Measurements from ENCODE around the gene SPIRE2.
"Not testable (repeated sequence)": the region's sequence is repeated elsewhere in the genome, so short reads cannot be mapped to it uniquely, and the experiment has no call there.

SPIRE2 gene

GRCh38 chr16:89862732-89863131 is 34.5 kb downstream of the SPIRE2 start:
- Histone ChIP-seq H3K9me3 (ENCODE audit: control insufficient read depth, insufficient read depth, low read length) (peaks cover 2% of the 10 kb centered on the region), H3K4me3 (ENCODE audit: low read depth, low read length) (no peak overlapping the region), H3K9ac (ENCODE audit: low read depth, low read length) (no peak overlapping the region), H3K36me3 (ENCODE audit: control insufficient read depth, insufficient read depth, low read length) (no peaks in the 10 kb centered on the region), H3K27me3 (ENCODE audit: control insufficient read depth, insufficient read depth, low read length) (no peaks in the 10 kb centered on the region), H3K4me1 (ENCODE audit: control insufficient read depth, insufficient read depth, low read length) (no peaks in the 10 kb centered on the region)

GRCh38 chr16:89863741-89864526 is 35.7 kb downstream of the SPIRE2 start:
- no peak overlapping the region for H3K9ac ChIP-seq (ENCODE audit: low read depth, low read length)
- H3K4me3 ChIP-seq (ENCODE audit: low read depth, low read length): no peak overlapping the region
- no peaks in the 10 kb centered on the region for H3K36me3 ChIP-seq (ENCODE audit: control insufficient read depth, insufficient read depth, low read length)
- H3K27me3 ChIP-seq (ENCODE audit: control insufficient read depth, insufficient read depth, low read length): no peaks in the 10 kb centered on the region
- H3K9me3 ChIP-seq (ENCODE audit: control insufficient read depth, insufficient read depth, low read length): peaks cover 6% of the 10 kb centered on the region
- H3K4me1 ChIP-seq (ENCODE audit: control insufficient read depth, insufficient read depth, low read length): no peaks in the 10 kb centered on the region

GRCh38 chr16:89864527-89864820 is 36.2 kb downstream of the SPIRE2 start:
- Histone ChIP-seq H3K36me3 (ENCODE audit: control insufficient read depth, insufficient read depth, low read length) (no peaks in the 10 kb centered on the region), H3K9ac (ENCODE audit: low read depth, low read length) (no peak overlapping the region), H3K27me3 (ENCODE audit: control insufficient read depth, insufficient read depth, low read length) (no peaks in the 10 kb centered on the region), H3K4me1 (ENCODE audit: control insufficient read depth, insufficient read depth, low read length) (no peaks in the 10 kb centered on the region), H3K4me3 (ENCODE audit: low read depth, low read length) (no peak overlapping the region), H3K9me3 (ENCODE audit: control insufficient read depth, insufficient read depth, low read length) (peaks cover 6% of the 10 kb centered on the region)

GRCh38 chr16:89867918-89868317 is 39.6 kb downstream of the SPIRE2 start:
- no peaks in the 10 kb centered on the region for H3K36me3 ChIP-seq (ENCODE audit: control insufficient read depth, insufficient read depth, low read length)

GRCh38 chr16:89869911-89870310 is 41.6 kb downstream of the SPIRE2 start:
- Histone ChIP-seq H3K27me3 (ENCODE audit: control insufficient read depth, insufficient read depth, low read length) (no peaks in the 10 kb centered on the region), H3K9ac (ENCODE audit: low read depth, low read length) (no peak overlapping the region), H3K4me1 (ENCODE audit: control insufficient read depth, insufficient read depth, low read length) (no peaks in the 10 kb centered on the region), H3K4me3 (ENCODE audit: low read depth, low read length) (no peak overlapping the region), H3K36me3 (ENCODE audit: control insufficient read depth, insufficient read depth, low read length) (peaks cover 3% of the 10 kb centered on the region), H3K9me3 (ENCODE audit: control insufficient read depth, insufficient read depth, low read length) (peaks cover 6% of the 10 kb centered on the region)

More at GRCh38 chr16:89867918-89868317, 39.6 kb downstream of the SPIRE2 start:
- Histone ChIP-seq H3K27me3 (ENCODE audit: control insufficient read depth, insufficient read depth, low read length) (no peaks in the 10 kb centered on the region), H3K9ac (ENCODE audit: low read depth, low read length) (no peak overlapping the region), H3K9me3 (ENCODE audit: control insufficient read depth, insufficient read depth, low read length) (peaks cover 6% of the 10 kb centered on the region), H3K4me3 (ENCODE audit: low read depth, low read length) (no peak overlapping the region), H3K4me1 (ENCODE audit: control insufficient read depth, insufficient read depth, low read length) (no peaks in the 10 kb centered on the region)

- Histone ChIP-seq H3K4me3 (ENCODE audit: low read depth, low read length) (no peak overlapping the region), H3K4me1 (ENCODE audit: control insufficient read depth, insufficient read depth, low read length) (no peaks in the 10 kb centered on the region), H3K36me3 (ENCODE audit: control insufficient read depth, insufficient read depth, low read length) (peaks cover 4% of the 10 kb centered on the region), H3K27me3 (ENCODE audit: control insufficient read depth, insufficient read depth, low read length) (no peaks in the 10 kb centered on the region), H3K9me3 (ENCODE audit: control insufficient read depth, insufficient read depth, low read length) (peaks cover 6% of the 10 kb centered on the region), H3K9ac (ENCODE audit: low read depth, low read length) (no peak overlapping the region)
Observed at GRCh38 chr16:89870440-89870839, 42.2 kb downstream of the SPIRE2 start.

GRCh38 chr16:89871895-89872294 is 43.6 kb downstream of the SPIRE2 start:
- H3K4me1 ChIP-seq (ENCODE audit: control insufficient read depth, insufficient read depth, low read length): no peaks in the 10 kb centered on the region
- H3K36me3 ChIP-seq (ENCODE audit: control insufficient read depth, insufficient read depth, low read length): peaks cover 4% of the 10 kb centered on the region
- no peaks in the 10 kb centered on the region for H3K27me3 ChIP-seq (ENCODE audit: control insufficient read depth, insufficient read depth, low read length)
- H3K9me3 ChIP-seq (ENCODE audit: control insufficient read depth, insufficient read depth, low read length): peaks cover 6% of the 10 kb centered on the region
- no peak overlapping the region for H3K4me3 ChIP-seq (ENCODE audit: low read depth, low read length)
- no peak overlapping the region for H3K9ac ChIP-seq (ENCODE audit: low read depth, low read length)

- peak within 1 kb of the TSS; percentile 89 for H3K9ac ChIP-seq (ENCODE audit: low read depth, low read length)
- H3K9me3 ChIP-seq (ENCODE audit: control insufficient read depth, insufficient read depth, low read length): no peaks in the 10 kb centered on the region
- peaks cover 4% of the 10 kb centered on the region for H3K36me3 ChIP-seq (ENCODE audit: control insufficient read depth, insufficient read depth, low read length)
- no peaks in the 10 kb centered on the region for H3K27me3 ChIP-seq (ENCODE audit: control insufficient read depth, insufficient read depth, low read length)
- peak within 1 kb of the TSS; percentile 88 for H3K4me3 ChIP-seq (ENCODE audit: low read depth, low read length)
- no peaks in the 10 kb centered on the region for H3K4me1 ChIP-seq (ENCODE audit: control insufficient read depth, insufficient read depth, low read length)
Observed at GRCh38 chr16:89873109-89873971, 45.1 kb downstream of the SPIRE2 start, which contains the start of gene TCF25. Gene TCF25, plus strand, starts transcription at chr16:89873592. Its CDS starts 76 bp downstream, at chr16:89873668.

- Histone ChIP-seq H3K27me3 (ENCODE audit: control insufficient read depth, insufficient read depth, low read length) (no peaks in the 10 kb centered on the region), H3K9me3 (ENCODE audit: control insufficient read depth, insufficient read depth, low read length) (no peaks in the 10 kb centered on the region), H3K4me1 (ENCODE audit: control insufficient read depth, insufficient read depth, low read length) (no peaks in the 10 kb centered on the region), H3K36me3 (ENCODE audit: control insufficient read depth, insufficient read depth, low read length) (peaks cover 8% of the 10 kb centered on the region), H3K9ac (ENCODE audit: low read depth, low read length) (peak overlapping the region; percentile 41), H3K4me3 (ENCODE audit: low read depth, low read length) (peak overlapping the region; percentile 88)
Observed at GRCh38 chr16:89873972-89874689, 45.9 kb downstream of the SPIRE2 start.

GRCh38 chr16:89879123-89879522 is 50.8 kb downstream of the SPIRE2 start:
- H3K4me3 ChIP-seq (ENCODE audit: low read depth, low read length); H3K9me3 ChIP-seq (ENCODE audit: control insufficient read depth, insufficient read depth, low read length); H3K27me3 ChIP-seq (ENCODE audit: control insufficient read depth, insufficient read depth, low read length); H3K4me1 ChIP-seq (ENCODE audit: control insufficient read depth, insufficient read depth, low read length); H3K9ac ChIP-seq (ENCODE audit: low read depth, low read length): not testable (repeated sequence)
- peaks cover 30% of the 10 kb centered on the region for H3K36me3 ChIP-seq (ENCODE audit: control insufficient read depth, insufficient read depth, low read length)

GRCh38 chr16:89880477-89881367 is 52.4 kb downstream of the SPIRE2 start:
- Histone ChIP-seq H3K36me3 (ENCODE audit: control insufficient read depth, insufficient read depth, low read length) (peaks cover 37% of the 10 kb centered on the region), H3K4me1 (ENCODE audit: control insufficient read depth, insufficient read depth, low read length) (no peaks in the 10 kb centered on the region), H3K9me3 (ENCODE audit: control insufficient read depth, insufficient read depth, low read length) (no peaks in the 10 kb centered on the region), H3K9ac (ENCODE audit: low read depth, low read length) (no peak overlapping the region), H3K27me3 (ENCODE audit: control insufficient read depth, insufficient read depth, low read length) (no peaks in the 10 kb centered on the region), H3K4me3 (ENCODE audit: low read depth, low read length) (no peak overlapping the region)

All from iPS-15b (cell line).